ENCODE results near the gene PPP1CB. TPM values are rescaled to one million over a fixed set of nuclear protein-coding genes. Genes with fewer than 3 reads are reported as not detected.

PPP1CB gene
- total RNA-seq, 2 experiments from 2014 or later, result 290 to 304 TPM

DNA sequence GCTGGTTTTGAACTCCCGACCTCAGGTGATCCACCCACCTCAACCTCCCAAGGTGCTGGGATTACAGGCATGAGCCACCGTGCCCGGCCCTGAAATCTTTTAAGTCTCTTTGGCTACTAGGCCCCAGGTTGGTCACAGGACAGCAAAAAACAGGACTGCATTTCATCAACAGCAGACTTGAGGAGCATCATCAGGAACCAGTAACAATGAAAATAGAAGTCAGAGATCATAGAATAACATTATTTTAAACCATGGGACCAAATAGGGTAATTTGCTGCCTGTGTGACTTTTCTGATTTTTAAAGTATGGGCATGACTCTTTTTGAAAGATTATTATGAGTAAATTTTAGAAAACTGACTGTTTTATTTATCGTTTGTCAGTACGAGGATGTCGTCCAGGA, 24.8 kb downstream of the PPP1CB start:
- no peaks in the 10 kb centered on the region for H3K9me3 Mint-ChIP-seq
- ChIA-PET POLR2A (no interaction called here), CTCF (interaction anchor here (3.0 kb wide), 1 partner anchor 210 kb away, joined by 13 read pairs; no protein-coding TSS in a partner anchor)
- H3K27ac Mint-ChIP-seq, result no peak overlapping the region
- no peaks in the 10 kb centered on the region for H3K9me3 ChIP-seq (ENCODE audit: control insufficient read depth in 1 of 2, insufficient read depth in 1 of 2, low read length in 2 of 2)
- peaks cover 52% of the 10 kb centered on the region for H3K36me3 ChIP-seq (ENCODE audit: insufficient read depth, low read length)
- no peaks in the 10 kb centered on the region for H3K27me3 Mint-ChIP-seq
- H3K4me3 ChIP-seq (ENCODE audit: low read length), result no peak overlapping the region
- ATAC-seq (ENCODE audit: poor library complexity), result no peak
- peaks cover 8% of the 10 kb centered on the region for H3K4me1 ChIP-seq (ENCODE audit: insufficient read depth, low read length)
- peaks cover 75% of the 10 kb centered on the region for H3K4me1 Mint-ChIP-seq (ENCODE audit: low read depth)
- H3K27ac ChIP-seq (ENCODE audit: low read depth in 1 of 2, low read length in 2 of 2), result no peak overlapping the region
- H3K36me3 Mint-ChIP-seq (ENCODE audit: low read depth), result peaks cover 65% of the 10 kb centered on the region
- no peak for DNase-seq
- H3K27me3 ChIP-seq (ENCODE audit: control insufficient read depth in 1 of 2, insufficient read depth in 2 of 2, low read length in 2 of 2), result no peaks in the 10 kb centered on the region
- H3K4me3 Mint-ChIP-seq, result no peak overlapping the region
- TF ChIP-seq, protein P1, sequence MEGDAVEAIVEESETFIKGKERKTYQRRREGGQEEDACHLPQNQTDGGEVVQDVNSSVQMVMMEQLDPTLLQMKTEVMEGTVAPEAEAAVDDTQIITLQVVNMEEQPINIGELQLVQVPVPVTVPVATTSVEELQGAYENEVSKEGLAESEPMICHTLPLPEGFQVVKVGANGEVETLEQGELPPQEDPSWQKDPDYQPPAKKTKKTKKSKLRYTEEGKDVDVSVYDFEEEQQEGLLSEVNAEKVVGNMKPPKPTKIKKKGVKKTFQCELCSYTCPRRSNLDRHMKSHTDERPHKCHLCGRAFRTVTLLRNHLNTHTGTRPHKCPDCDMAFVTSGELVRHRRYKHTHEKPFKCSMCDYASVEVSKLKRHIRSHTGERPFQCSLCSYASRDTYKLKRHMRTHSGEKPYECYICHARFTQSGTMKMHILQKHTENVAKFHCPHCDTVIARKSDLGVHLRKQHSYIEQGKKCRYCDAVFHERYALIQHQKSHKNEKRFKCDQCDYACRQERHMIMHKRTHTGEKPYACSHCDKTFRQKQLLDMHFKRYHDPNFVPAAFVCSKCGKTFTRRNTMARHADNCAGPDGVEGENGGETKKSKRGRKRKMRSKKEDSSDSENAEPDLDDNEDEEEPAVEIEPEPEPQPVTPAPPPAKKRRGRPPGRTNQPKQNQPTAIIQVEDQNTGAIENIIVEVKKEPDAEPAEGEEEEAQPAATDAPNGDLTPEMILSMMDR (IDR thresholded peaks at IDR 0.05), result no peak
- intact Hi-C loops (cut with DNase I, micrococcal nuclease), result loop anchor here in 1 of 2 experiments (5.0 kb wide), 1 partner anchor 534 kb away; no protein-coding TSS in a partner anchor

DNA sequence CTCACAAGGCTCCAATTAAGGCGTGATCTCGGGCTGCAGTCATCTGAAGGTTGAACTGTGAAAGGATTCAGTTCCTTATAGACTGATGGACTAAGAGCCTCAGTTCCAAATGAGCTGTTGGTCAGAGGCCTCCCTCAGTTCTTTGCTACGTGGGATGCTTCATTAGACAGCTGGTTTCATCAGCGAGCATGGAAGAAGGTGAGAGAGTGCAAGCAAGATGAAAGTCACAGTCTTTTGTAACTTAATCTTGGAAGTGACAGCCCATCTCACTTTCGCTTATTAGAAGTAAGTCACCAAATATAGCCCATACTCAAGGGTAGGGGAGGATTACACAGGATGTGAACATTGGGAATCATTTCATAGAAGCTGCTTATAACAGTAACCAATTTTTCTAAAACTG, 26.8 kb downstream of the PPP1CB start:
- peaks cover 56% of the 10 kb centered on the region for H3K4me1 Mint-ChIP-seq (ENCODE audit: low read depth)
- no peak for ATAC-seq (ENCODE audit: poor library complexity)
- H3K27ac Mint-ChIP-seq, result peak overlapping the region; percentile 10
- CTCF ChIA-PET, result interaction anchor here (2.5 kb wide), 1 partner anchor 212 kb away, joined by 11 read pairs; no protein-coding TSS in a partner anchor
- no peak overlapping the region for H3K4me3 ChIP-seq (ENCODE audit: low read length)
- POLR2A ChIA-PET, result no interaction called here
- H3K27me3 ChIP-seq (ENCODE audit: control insufficient read depth in 1 of 2, insufficient read depth in 2 of 2, low read length in 2 of 2), result no peaks in the 10 kb centered on the region
- no peaks in the 10 kb centered on the region for H3K27me3 Mint-ChIP-seq
- H3K9me3 Mint-ChIP-seq, result no peaks in the 10 kb centered on the region
- TF ChIP-seq, protein P1 (IDR thresholded peaks at IDR 0.05), result no peak
- DNase-seq, result no peak
- no peaks in the 10 kb centered on the region for H3K9me3 ChIP-seq (ENCODE audit: control insufficient read depth in 1 of 2, insufficient read depth in 1 of 2, low read length in 2 of 2)
- H3K4me1 ChIP-seq (ENCODE audit: insufficient read depth, low read length), result peaks cover 4% of the 10 kb centered on the region
- intact Hi-C loops (cut with DNase I, micrococcal nuclease), result loop anchor here in 1 of 2 experiments (5.0 kb wide), 1 partner anchor 536 kb away; no protein-coding TSS in a partner anchor
- no peak overlapping the region for H3K4me3 Mint-ChIP-seq
- peaks cover 70% of the 10 kb centered on the region for H3K36me3 ChIP-seq (ENCODE audit: insufficient read depth, low read length)
- H3K36me3 Mint-ChIP-seq (ENCODE audit: low read depth), result peaks cover 81% of the 10 kb centered on the region
- no peak overlapping the region for H3K27ac ChIP-seq (ENCODE audit: low read depth in 1 of 2, low read length in 2 of 2)

DNA sequence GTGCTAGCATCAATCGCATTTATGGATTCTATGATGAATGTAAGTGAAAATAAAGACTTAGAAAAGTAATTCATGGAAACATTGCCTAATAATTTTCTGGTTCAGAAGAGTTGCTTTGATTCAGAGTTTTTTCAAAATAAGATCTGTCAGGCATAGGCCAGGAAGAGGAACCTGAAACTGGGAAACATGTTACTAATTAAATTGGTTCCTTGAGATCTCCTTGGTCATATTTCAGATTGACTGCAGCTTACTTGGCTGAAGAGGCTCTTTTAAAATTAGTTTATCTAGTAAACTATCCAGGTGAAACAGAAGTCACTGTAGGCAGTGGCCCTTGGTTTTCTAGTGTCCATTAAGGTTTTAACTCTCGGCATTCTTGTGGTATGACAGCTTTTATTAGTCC, 27.4 kb downstream of the PPP1CB start:
- H3K36me3 Mint-ChIP-seq (ENCODE audit: low read depth), result peaks cover 81% of the 10 kb centered on the region
- Histone ChIP-seq H3K27ac (ENCODE audit: low read depth in 1 of 2, low read length in 2 of 2) (no peak overlapping the region), H3K4me3 (ENCODE audit: low read length) (no peak overlapping the region), H3K27me3 (ENCODE audit: control insufficient read depth in 1 of 2, insufficient read depth in 2 of 2, low read length in 2 of 2) (no peaks in the 10 kb centered on the region), H3K36me3 (ENCODE audit: insufficient read depth, low read length) (peaks cover 74% of the 10 kb centered on the region), H3K4me1 (ENCODE audit: insufficient read depth, low read length) (peaks cover 4% of the 10 kb centered on the region), H3K9me3 (ENCODE audit: control insufficient read depth in 1 of 2, insufficient read depth in 1 of 2, low read length in 2 of 2) (no peaks in the 10 kb centered on the region)
- POLR2A ChIA-PET, result no interaction called here
- no peak overlapping the region for H3K27ac Mint-ChIP-seq
- TF ChIP-seq, protein P1 (IDR thresholded peaks at IDR 0.05), result no peak
- CTCF ChIA-PET, result interaction anchor here (2.5 kb wide), 1 partner anchor 212 kb away, joined by 11 read pairs; no protein-coding TSS in a partner anchor
- DNase-seq, result no peak
- H3K4me3 Mint-ChIP-seq, result no peak overlapping the region
- H3K9me3 Mint-ChIP-seq, result no peaks in the 10 kb centered on the region
- ATAC-seq (ENCODE audit: poor library complexity), result no peak
- H3K27me3 Mint-ChIP-seq, result no peaks in the 10 kb centered on the region
- intact Hi-C loops (cut with DNase I, micrococcal nuclease), result loop anchor here in 1 of 2 experiments (5.0 kb wide), 1 partner anchor 537 kb away; no protein-coding TSS in a partner anchor
- H3K4me1 Mint-ChIP-seq (ENCODE audit: low read depth), result peaks cover 50% of the 10 kb centered on the region

Measured in CD4-positive, alpha-beta T cell (primary cell).